Measurements from ENCODE around the gene IGFL1. TPM values are rescaled to one million over a fixed set of nuclear protein-coding genes. Genes with fewer than 3 reads are reported as not detected.
"Not testable (repeated sequence)": the region's sequence is repeated elsewhere in the genome, so short reads cannot be mapped to it uniquely, and the experiment has no call there.

Gene IGFL1
- polyA plus RNA-seq, 2 of the 4 experiments (the other 2 are of a cell fraction) = 0.88 to 1.9 TPM

GRCh38 chr19:46262684-46263296, 33.2 kb downstream of the IGFL1 start:
- H3K9me3 ChIP-seq, ATAC-seq, H3K4me3 ChIP-seq, POLR2A ChIA-PET: not testable (repeated sequence)
- Histone ChIP-seq H3K4me2 (peak overlapping the region; percentile 32), H3K27ac (peak overlapping the region; percentile 6 to 70; a peak in 5 of 6 replicates), H3K4me1 (peaks cover 32% of the 10 kb centered on the region)
- DNase-seq (ENCODE audit: low read depth in 1 of 2, low spot score in 1 of 2) = peak; percentile 48 to 56
- TF ChIP-seq JUNB (IDR thresholded peaks at IDR 0.05) (peak; percentile 84), FOSL2 (IDR thresholded peaks at IDR 0.05) (peak; percentile 76), FOSL2 (CRISPR knock-in tag; IDR thresholded peaks at IDR 0.05) (peak; percentile 79), JUN (IDR thresholded peaks at IDR 0.05) (peak in 1 of 2 experiments; percentile 32; a peak in 1 of 5 replicates), BHLHE40 (IDR thresholded peaks at IDR 0.05; ENCODE audit: low read depth, low read length) (0 out of 2 replicates have a peak, but pooled peaks have one; percentile 10)
- CTCF ChIA-PET = interaction anchor here (0.6 to 19.2 kb wide), 10 partner anchors 19 to 772 kb away, joined by 3 to 854 read pairs (median 62); partner anchors contain the start of gene PGLYRP1
- peak; percentile 99 for FAIRE-seq
- WGBS (ENCODE audit: missing lambda C conversion rate) = 39% methylated on average over 11 of the region's 11 CpGs

GRCh38 chr19:46264801-46265200, 35.3 kb downstream of the IGFL1 start:
- H3K4me1 ChIP-seq = peaks cover 18% of the 10 kb centered on the region
- not testable (repeated sequence) for DNase-seq (ENCODE audit: low read depth in 1 of 2, low spot score in 1 of 2); H3K4me3 ChIP-seq; ATAC-seq; H3K4me2 ChIP-seq; H3K9me3 ChIP-seq; FAIRE-seq
- H3K27ac ChIP-seq = peak overlapping the region; percentile 14 to 70; a peak in 5 of 6 replicates
- ChIA-PET CTCF (interaction anchor here (0.6 to 19.2 kb wide), 74 partner anchors 8 to 448 kb away, joined by 3 to 854 read pairs (median 5); partner anchors contain the start of genes IGFL2, IGFL3 and PGLYRP1), POLR2A (interaction anchor here (0.6 to 1.5 kb wide), 3 partner anchors 185 to 236 kb away, joined by 3 to 7 read pairs (median 4); no protein-coding TSS in a partner anchor)
- 73% methylated on average over 5 of the region's 5 CpGs for WGBS (ENCODE audit: missing lambda C conversion rate)
- TF ChIP-seq CEBPB (IDR thresholded peaks at IDR 0.05) = peak in 1 of 2 experiments; percentile 38; a peak in 1 of 4 replicates

- ChIA-PET POLR2A (interaction anchor here (0.6 to 1.5 kb wide), 3 partner anchors 186 to 237 kb away, joined by 3 to 7 read pairs (median 4); no protein-coding TSS in a partner anchor), CTCF (interaction anchor here (0.6 to 19.2 kb wide), 79 partner anchors 8 to 449 kb away, joined by 3 to 854 read pairs (median 5); partner anchors contain the start of genes IGFL2, IGFL3 and PGLYRP1)
- TF ChIP-seq HOXB5 (CRISPR knock-in tag; IDR thresholded peaks at IDR 0.05) = no peak
- TF ChIP-seq SMC3 (IDR thresholded peaks at IDR 0.05) = peak; percentile 98
- TF ChIP-seq EHMT2 (IDR thresholded peaks at IDR 0.05; ENCODE audit: low read depth) = no peak
- peak; percentile 99 for TF ChIP-seq CTCF (IDR thresholded peaks at IDR 0.05)
- 0 out of 2 replicates have a peak, but pooled peaks have one; percentile 34 for TF ChIP-seq MAX (IDR thresholded peaks at IDR 0.05)
- TF ChIP-seq REST (IDR thresholded peaks at IDR 0.05) = no peak
- no peak for TF ChIP-seq FOSL2 (IDR thresholded peaks at IDR 0.05)
- peak; percentile 15; the same call in 1 of the 2 replicates for TF ChIP-seq FOSL2 (CRISPR knock-in tag; IDR thresholded peaks at IDR 0.05)
- TF ChIP-seq RAD21 (conservative IDR thresholded peaks at IDR 0.05 in 1 of 2, IDR thresholded peaks at IDR 0.05 in 1 of 2) = peak; percentile 99
- H3K4me1 ChIP-seq = peaks cover 19% of the 10 kb centered on the region
- DNase-seq (ENCODE audit: low read depth in 1 of 2, low spot score in 1 of 2) (peak; percentile 86 to 91), FAIRE-seq (peak; percentile 98), ATAC-seq (peak; percentile 89 to 95)
- H3K27ac ChIP-seq = peak overlapping the region; percentile 14 to 70; a peak in 5 of 6 replicates
- no peak overlapping the region for H3K4me3 ChIP-seq
- H3K4me2 ChIP-seq = no peak overlapping the region
- no peaks in the 10 kb centered on the region for H3K9me3 ChIP-seq
- 10% methylated on average over 10 of the region's 10 CpGs for WGBS (ENCODE audit: missing lambda C conversion rate)
Observed at GRCh38 chr19:46265217-46265828, 35.8 kb downstream of the IGFL1 start.

Measured in A549 (cell line).